ENCODE measurements around the gene RNF187.

GRCh38 chr1:228445843-228446650, 41.1 kb upstream of the RNF187 start:
- TF ChIP-seq POLR2A (IDR thresholded peaks at IDR 0.05): no peak
- no peak for TF ChIP-seq CTCF (IDR thresholded peaks at IDR 0.05)

Data from lower leg skin (tissue), 3 donors.